ENCODE results near the gene LRRC51. TPM values are rescaled to one million over a fixed set of nuclear protein-coding genes. Genes with fewer than 3 reads are reported as not detected.

LRRC51 gene
- total RNA-seq, 1 donor from 2014 or later: 14.8 TPM

- ATAC-seq (no peak), DNase-seq (no peak)
- Histone ChIP-seq H3K4me3 (no peak overlapping the region), H3K36me3 (no peaks in the 10 kb centered on the region), H3K4me1 (peaks cover 11% of the 10 kb centered on the region), H3K27ac (no peak overlapping the region), H3K27me3 (ENCODE audit: low read depth) (no peaks in the 10 kb centered on the region), H3K9me3 (no peaks in the 10 kb centered on the region)
- intact Hi-C loops (cut with DNase I): no loop called here
- no peak for TF ChIP-seq CTCF (IDR thresholded peaks at IDR 0.05)
Measured at GRCh38 chr11:72116019-72116755, 35.5 kb downstream of the LRRC51 start.

- Histone ChIP-seq H3K27me3 (ENCODE audit: low read depth) (no peaks in the 10 kb centered on the region), H3K4me1 (no peaks in the 10 kb centered on the region), H3K27ac (no peak overlapping the region), H3K4me3 (no peak overlapping the region), H3K9me3 (no peaks in the 10 kb centered on the region), H3K36me3 (no peaks in the 10 kb centered on the region)
- intact Hi-C loops (cut with DNase I): no loop called here
- DNase-seq (no peak), ATAC-seq (peak; percentile 33 to 40)
- TF ChIP-seq CTCF (IDR thresholded peaks at IDR 0.05): no peak
Measured at GRCh38 chr11:72119198-72119597, 38.5 kb downstream of the LRRC51 start.

- Histone ChIP-seq H3K4me3 (no peak overlapping the region), H3K9me3 (no peaks in the 10 kb centered on the region), H3K36me3 (no peaks in the 10 kb centered on the region), H3K4me1 (no peaks in the 10 kb centered on the region), H3K27ac (no peak overlapping the region), H3K27me3 (ENCODE audit: low read depth) (no peaks in the 10 kb centered on the region)
- ATAC-seq (no peak), DNase-seq (no peak)
- intact Hi-C loops (cut with DNase I): no loop called here
- TF ChIP-seq CTCF (IDR thresholded peaks at IDR 0.05): no peak
Measured at GRCh38 chr11:72120930-72121329, 40.3 kb downstream of the LRRC51 start.

GRCh38 chr11:72122607-72123006 is 42.0 kb downstream of the LRRC51 start:
- no peaks in the 10 kb centered on the region for H3K27me3 ChIP-seq (ENCODE audit: low read depth)

GRCh38 chr11:72123117-72123653 is 42.5 kb downstream of the LRRC51 start:
- no peak overlapping the region for H3K4me3 ChIP-seq
- no peak for ATAC-seq
- H3K4me1 ChIP-seq: no peaks in the 10 kb centered on the region
- H3K27ac ChIP-seq: no peak overlapping the region
- no peaks in the 10 kb centered on the region for H3K27me3 ChIP-seq (ENCODE audit: low read depth)
- no peak for DNase-seq
- intact Hi-C loops (cut with DNase I): no loop called here
- no peaks in the 10 kb centered on the region for H3K9me3 ChIP-seq
- no peak for TF ChIP-seq CTCF (IDR thresholded peaks at IDR 0.05)
- no peaks in the 10 kb centered on the region for H3K36me3 ChIP-seq

More at GRCh38 chr11:72122607-72123006, 42.0 kb downstream of the LRRC51 start:
- ATAC-seq (no peak), DNase-seq (no peak)
- Histone ChIP-seq H3K27ac (no peak overlapping the region), H3K4me1 (no peaks in the 10 kb centered on the region), H3K36me3 (no peaks in the 10 kb centered on the region), H3K9me3 (no peaks in the 10 kb centered on the region), H3K4me3 (no peak overlapping the region)
- intact Hi-C loops (cut with DNase I): no loop called here
- no peak for TF ChIP-seq CTCF (IDR thresholded peaks at IDR 0.05)

Measured in lower lobe of right lung (tissue), 2 donors.